HG02588 (cell line): ENCODE data around the gene TSPAN13.

Experiments
- ATAC-seq: cut with Tn5 transposase; IDR thresholded peaks from one replicate; pipeline ENCODE4 v1.9.1; 2021; ENCODE audit warnings: mild to moderate bottlenecking, moderate library complexity; ENCODE audit not compliant: unreplicated experiment

TSPAN13 gene

GRCh38 chr7:16773884-16774283 is 20.3 kb downstream of the TSPAN13 start:
- ATAC-seq = no peak

GRCh38 chr7:16774294-16774693 is 20.7 kb downstream of the TSPAN13 start:
- no peak for ATAC-seq

- no peak for ATAC-seq
Measured at GRCh38 chr7:16774986-16775385, 21.4 kb downstream of the TSPAN13 start.

- no peak for ATAC-seq
Measured at GRCh38 chr7:16776053-16776452, 22.5 kb downstream of the TSPAN13 start.

- no peak for ATAC-seq
Measured at GRCh38 chr7:16778476-16778875, 24.9 kb downstream of the TSPAN13 start.

GRCh38 chr7:16779051-16779450 is 25.5 kb downstream of the TSPAN13 start:
- ATAC-seq = no peak

- ATAC-seq = no peak
Measured at GRCh38 chr7:16780596-16780995, 27.0 kb downstream of the TSPAN13 start.

- ATAC-seq = no peak
Measured at GRCh38 chr7:16785321-16785720, 31.8 kb downstream of the TSPAN13 start.

- ATAC-seq = no peak
Measured at GRCh38 chr7:16785846-16786245, 32.3 kb downstream of the TSPAN13 start.

- ATAC-seq = no peak
Measured at GRCh38 chr7:16786257-16786656, 32.7 kb downstream of the TSPAN13 start.

GRCh38 chr7:16787127-16787526 is 33.6 kb downstream of the TSPAN13 start:
- ATAC-seq = no peak

- no peak for ATAC-seq
Measured at GRCh38 chr7:16791071-16791470, 37.5 kb downstream of the TSPAN13 start.

GRCh38 chr7:16791905-16792698 is 38.5 kb downstream of the TSPAN13 start:
- ATAC-seq = no peak

GRCh38 chr7:16794986-16795385 is 41.4 kb downstream of the TSPAN13 start:
- no peak for ATAC-seq

- ATAC-seq = no peak
Measured at GRCh38 chr7:16795624-16796023, 42.1 kb downstream of the TSPAN13 start.

- peak; percentile 68 for ATAC-seq
Measured at GRCh38 chr7:16801111-16801542, 47.6 kb downstream of the TSPAN13 start.

GRCh38 chr7:16801579-16801978 is 48.0 kb downstream of the TSPAN13 start:
- no peak for ATAC-seq

- ATAC-seq = no peak
Measured at GRCh38 chr7:16803125-16803524, 49.6 kb downstream of the TSPAN13 start.

- no peak for ATAC-seq
Measured at GRCh38 chr7:16803881-16804673, 50.5 kb downstream of the TSPAN13 start.

- ATAC-seq = no peak
Measured at GRCh38 chr7:16804674-16805439, 51.3 kb downstream of the TSPAN13 start, which contains the start of gene AGR2. TSS of gene AGR2 (minus strand) at chr7:16804999. CDS start at chr7:16801796, 3,203 bp downstream.

GRCh38 chr7:16805441-16805840 is 51.9 kb downstream of the TSPAN13 start:
- ATAC-seq = no peak
